Activated CD4-positive, CD25-positive, alpha-beta regulatory T cell treated with anti-CD3 and anti-CD28 coated beads, Interleukin-2, amount 50 U/mL, for 72 hours (primary cell): ENCODE results near the gene KIF12.
A peak's percentile ranks its signal among the peaks of the same experiment; 100 is the strongest.

Source experiments
- DNase-seq: peaks from one replicate; pipeline ENCODE4 v3.0.0; 2021

The KIF12 gene

GRCh38 chr9:114123031-114123977 is 24.2 kb upstream of the KIF12 start:
- DNase-seq = no peak

- no peak for DNase-seq
These were observed 23.3 kb upstream of the KIF12 start for GRCh38 chr9:114122136-114123027.

- no peak for DNase-seq
These were observed 22.4 kb upstream of the KIF12 start for GRCh38 chr9:114121227-114122135.

- DNase-seq = no peak
These were observed 21.3 kb upstream of the KIF12 start for GRCh38 chr9:114120192-114121014.

GRCh38 chr9:114119242-114120191 is 20.4 kb upstream of the KIF12 start:
- no peak for DNase-seq

DNA sequence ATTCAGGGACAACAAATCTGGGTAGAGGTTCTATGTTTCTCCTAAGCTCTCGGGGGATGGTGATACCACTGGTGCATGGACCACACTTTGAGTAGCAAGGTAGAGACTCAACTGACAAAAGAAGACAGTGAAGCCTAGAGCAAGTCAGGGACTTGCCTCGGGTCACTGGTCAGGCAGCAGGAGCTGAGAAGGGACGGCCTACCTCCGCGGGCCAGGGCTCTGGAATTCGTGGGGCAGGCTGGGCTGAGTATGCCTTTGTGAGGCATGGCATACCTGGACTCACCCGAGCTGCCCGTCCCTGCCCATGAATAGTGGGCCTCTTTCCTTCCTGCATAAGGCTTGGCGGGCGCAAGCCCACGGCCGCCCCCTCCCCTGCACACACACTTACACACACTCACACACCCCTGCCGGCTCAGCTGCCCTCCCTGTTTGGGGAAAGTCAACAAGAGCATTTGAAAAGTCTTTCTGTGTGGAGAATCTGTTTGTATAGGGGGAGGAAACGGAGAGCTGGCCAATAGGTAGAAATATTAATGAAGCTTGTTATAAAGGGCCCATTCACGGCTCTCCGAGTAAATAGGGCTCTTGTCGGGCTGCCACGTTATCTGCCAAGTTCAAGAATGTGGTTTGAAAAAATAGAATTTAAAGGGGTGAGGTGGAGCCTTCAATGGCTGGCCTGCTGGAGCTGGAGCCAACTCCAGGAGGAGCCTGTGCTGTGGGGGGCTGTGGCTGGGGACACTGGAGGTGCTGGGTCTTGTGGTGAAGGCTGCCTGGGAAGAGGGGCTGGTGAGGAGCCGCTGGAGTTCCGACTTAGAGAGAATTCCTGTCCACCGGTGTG is 19.1 kb upstream of the KIF12 start:
- no peak for DNase-seq

DNA sequence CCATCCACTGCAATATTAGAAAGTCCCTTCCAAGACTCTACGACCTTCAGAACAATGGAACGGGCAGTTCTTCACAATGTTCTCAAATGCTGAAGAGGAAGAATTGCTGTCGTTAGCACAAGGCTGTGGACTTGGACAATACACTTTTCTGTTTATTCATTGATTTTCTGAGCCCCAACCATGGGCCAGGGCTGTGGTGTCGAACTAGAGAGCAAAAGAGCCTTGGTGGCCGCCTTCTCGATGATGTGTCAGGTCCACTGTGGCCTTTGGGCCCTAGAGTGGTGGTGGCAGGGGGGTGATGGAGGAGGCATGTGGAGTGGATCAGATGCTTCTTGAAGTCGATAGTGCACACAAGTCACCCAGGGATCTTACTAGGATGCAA is 18.5 kb upstream of the KIF12 start:
- no peak for DNase-seq

GRCh38 chr9:114116126-114116747 is 17.1 kb upstream of the KIF12 start:
- DNase-seq = no peak

DNA sequence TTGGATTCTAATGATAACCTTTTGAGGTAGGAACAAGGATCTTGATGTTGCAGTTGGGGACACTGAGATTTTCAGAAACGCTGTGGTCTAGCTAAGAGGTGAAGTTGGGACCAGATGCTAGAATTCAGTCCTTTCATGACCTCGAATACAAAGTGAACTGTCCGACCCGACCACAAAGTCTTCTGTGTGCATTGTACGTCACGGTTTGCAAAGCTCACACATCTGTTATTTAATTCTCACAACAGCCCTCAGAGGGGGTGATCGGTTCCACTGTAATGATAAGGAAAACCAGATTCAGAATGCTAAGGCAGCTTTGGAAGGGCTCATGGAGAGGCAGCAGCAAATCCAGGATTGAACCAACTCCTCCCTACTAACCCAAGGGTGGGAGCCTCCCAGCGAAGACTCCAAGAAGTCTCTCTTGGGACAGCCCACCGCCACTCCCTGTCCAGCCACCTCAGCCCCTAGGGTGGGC is 16.6 kb upstream of the KIF12 start:
- no peak for DNase-seq

GRCh38 chr9:114114364-114114763 is 15.3 kb upstream of the KIF12 start:
- DNase-seq = no peak

- no peak for DNase-seq
These were observed 13.9 kb upstream of the KIF12 start for GRCh38 chr9:114112778-114113584.

GRCh38 chr9:114112325-114112724 is 13.2 kb upstream of the KIF12 start:
- DNase-seq = no peak

- DNase-seq = no peak
These were observed 11.1 kb upstream of the KIF12 start for GRCh38 chr9:114110180-114110579.

GRCh38 chr9:114109124-114109523 is 10.0 kb upstream of the KIF12 start:
- DNase-seq = no peak

- peak; percentile 56 for DNase-seq
These were observed 9.1 kb upstream of the KIF12 start for GRCh38 chr9:114108016-114108833.

- DNase-seq = no peak
These were observed 8.4 kb upstream of the KIF12 start for GRCh38 chr9:114107286-114108001.
